Measurements from ENCODE around the gene TMEM213. TPM values are rescaled to one million over a fixed set of nuclear protein-coding genes. Genes with fewer than 3 reads are reported as not detected.

The TMEM213 gene
- total RNA-seq: 10 to 100 TPM in 1 of 2 donors, under 1 TPM in 1; 0.05 to 32.8 TPM
- 1 to 10 TPM in 2 of 6 donors, under 1 TPM in 4; 0.40 to 1.3 (median 0.84) TPM for polyA plus RNA-seq (ENCODE audit: insufficient read length in 6 of 6)
- long read RNA-seq, donor 1, full-length matches to known transcripts: 1 of 1 reads
- long read RNA-seq, donor 1, partial matches to known transcripts: 0 of 1 reads
- long read RNA-seq, donor 1, other reads (novel, unspliced or antisense): 0 of 1 reads
- long read RNA-seq, donor 2, full-length matches to known transcripts: 1 of 1 reads
- long read RNA-seq, donor 2, partial matches to known transcripts: 0 of 1 reads
- long read RNA-seq, donor 2, other reads (novel, unspliced or antisense): 0 of 1 reads
- long read RNA-seq, donor 3: 0 reads
- long read RNA-seq, donor 4, full-length matches to known transcripts: 42 of 47 reads
- long read RNA-seq, donor 4, partial matches to known transcripts: 0 of 47 reads
- long read RNA-seq, donor 4, other reads (novel, unspliced or antisense): 5 of 47 reads
- long read RNA-seq, donor 5, partial matches to known transcripts: 10 of 10 reads
- long read RNA-seq, donor 5, other reads (novel, unspliced or antisense): 0 of 10 reads
- long read RNA-seq, donor 6: 0 reads
- long read RNA-seq, donor 7: 0 reads
- long read RNA-seq, donor 8, partial matches to known transcripts: 15 of 20 reads
- long read RNA-seq, donor 8, other reads (novel, unspliced or antisense): 5 of 20 reads
- long read RNA-seq, donor 9: 0 reads
- long read RNA-seq, donor 10: 0 reads
- long read RNA-seq, donor 11, partial matches to known transcripts: 11 of 11 reads
- long read RNA-seq, donor 11, other reads (novel, unspliced or antisense): 0 of 11 reads
- long read RNA-seq, donor 12: 0 reads

GRCh38 chr7:138797715-138798320 is at the start of gene TMEM213, which contains the start of gene ATP6V0A4:
Gene TMEM213 (plus strand): TSS chr7:138797994. CDS start chr7:138798105, 111 bp downstream.
Gene ATP6V0A4 (minus strand): TSS chr7:138798196. CDS start chr7:138771247, 26,949 bp downstream.
- no peaks in the 10 kb centered on the region for H3K36me3 ChIP-seq
- H3K4me1 ChIP-seq: no peaks in the 10 kb centered on the region
- DNase-seq (peak in 3 of 4 donors; percentile 19 to 72 (median 59)), ATAC-seq (peak; percentile 86)
- no peak for TF ChIP-seq CTCF (IDR thresholded peaks at IDR 0.05)
- H3K4me3 ChIP-seq: no peak within 1 kb of the TSS
- no peak within 1 kb of the TSS for H3K27ac ChIP-seq
- H3K9me3 ChIP-seq: no peaks in the 10 kb centered on the region
- intact Hi-C loops (cut with DNase I): no loop called here
- no peaks in the 10 kb centered on the region for H3K27me3 ChIP-seq

GRCh38 chr7:138748666-138749065 is 49.1 kb upstream of the TMEM213 start:
- no peaks in the 10 kb centered on the region for H3K27me3 ChIP-seq
- DNase-seq (no peak), ATAC-seq (no peak)
- H3K9me3 ChIP-seq: no peaks in the 10 kb centered on the region
- H3K4me3 ChIP-seq: no peak overlapping the region
- no peak for TF ChIP-seq CTCF (IDR thresholded peaks at IDR 0.05)
- H3K4me1 ChIP-seq: peaks cover 0 to 7% of the 10 kb centered on the region in 2 donors
- H3K27ac ChIP-seq: no peak overlapping the region
- intact Hi-C loops (cut with DNase I): no loop called here
- no peaks in the 10 kb centered on the region for H3K36me3 ChIP-seq

GRCh38 chr7:138749960-138750359 is 47.8 kb upstream of the TMEM213 start:
- Histone ChIP-seq H3K27ac (no peak overlapping the region), H3K4me1 (peaks cover 0 to 7% of the 10 kb centered on the region in 2 donors), H3K9me3 (no peaks in the 10 kb centered on the region), H3K27me3 (no peaks in the 10 kb centered on the region), H3K36me3 (no peaks in the 10 kb centered on the region), H3K4me3 (no peak overlapping the region)
- intact Hi-C loops (cut with DNase I): no loop called here
- ATAC-seq: peak; percentile 58
- no peak for TF ChIP-seq CTCF (IDR thresholded peaks at IDR 0.05)
- DNase-seq: peak in 1 of 4 donors; percentile 38

GRCh38 chr7:138750473-138750872 is 47.3 kb upstream of the TMEM213 start:
- DNase-seq: no peak
- Histone ChIP-seq H3K4me1 (peaks cover 0 to 7% of the 10 kb centered on the region in 2 donors), H3K27me3 (no peaks in the 10 kb centered on the region), H3K4me3 (no peak overlapping the region), H3K27ac (no peak overlapping the region), H3K9me3 (no peaks in the 10 kb centered on the region), H3K36me3 (no peaks in the 10 kb centered on the region)
- intact Hi-C loops (cut with DNase I): no loop called here
- ATAC-seq: no peak
- TF ChIP-seq CTCF (IDR thresholded peaks at IDR 0.05): no peak

Measured in left lung (tissue), 14 donors.